Stimulated activated CD8-positive, alpha-beta memory T cell treated with anti-CD3 and anti-CD28 coated beads, Interleukin-4, amount 100 ng/mL, for 48 hours (primary cell): ENCODE data around the gene SLC35A4.
A peak's percentile ranks its signal among the peaks of the same experiment; 100 is the strongest.
"Not testable (repeated sequence)": the region's sequence is repeated elsewhere in the genome, so short reads cannot be mapped to it uniquely, and the experiment has no call there.

ENCODE experiments used
- DNase-seq: peaks from one replicate; pipeline ENCODE4 v3.0.0-alpha.2; 2020

The SLC35A4 gene

DNA sequence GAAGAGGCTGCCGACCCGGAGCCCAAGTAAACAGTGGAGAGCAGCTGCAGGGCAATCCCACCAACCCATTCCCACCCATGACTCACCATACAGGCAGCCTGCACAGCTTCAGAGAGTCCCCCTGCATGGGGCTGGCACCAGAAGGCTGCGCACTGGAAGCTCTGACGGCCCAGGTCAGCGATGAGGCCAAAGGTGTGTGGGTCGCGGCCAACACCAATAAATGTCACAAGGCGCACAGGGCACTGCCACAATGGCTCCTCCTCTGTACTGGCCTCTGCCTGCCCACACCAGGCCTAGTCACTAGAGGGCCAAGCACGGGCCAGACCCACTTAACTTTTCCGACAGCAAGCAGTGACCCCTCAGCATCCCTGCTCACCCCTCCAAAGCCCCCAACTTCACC is 4.4 kb upstream of the SLC35A4 start:
- no peak for DNase-seq

- DNase-seq, result no peak
Measured at GRCh38 chr5:140561753-140562523, 2.7 kb upstream of the SLC35A4 start.

DNA sequence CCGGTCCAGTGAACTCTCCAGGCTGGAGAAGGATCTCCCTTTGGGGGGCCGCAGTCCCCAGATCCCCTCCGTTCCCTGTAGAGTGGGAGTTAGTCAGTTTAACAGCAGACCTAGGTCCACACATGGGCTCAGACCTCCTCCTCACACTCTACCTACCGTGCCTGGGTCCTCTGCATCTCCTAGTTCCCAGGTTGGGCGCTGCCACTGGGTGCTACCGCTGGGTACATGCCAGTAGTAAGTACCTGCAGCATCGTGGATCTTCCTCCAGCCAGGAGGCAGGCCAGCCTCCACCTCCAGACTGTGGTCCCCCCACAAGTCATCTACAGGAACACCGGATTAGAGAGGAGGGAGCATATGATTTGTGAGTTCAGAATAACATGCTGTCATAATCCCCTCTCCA is 1.0 kb upstream of the SLC35A4 start:
- no peak for DNase-seq

- no peak for DNase-seq
Measured at GRCh38 chr5:140565024-140565779, 574 bp downstream of the SLC35A4 start.

DNA sequence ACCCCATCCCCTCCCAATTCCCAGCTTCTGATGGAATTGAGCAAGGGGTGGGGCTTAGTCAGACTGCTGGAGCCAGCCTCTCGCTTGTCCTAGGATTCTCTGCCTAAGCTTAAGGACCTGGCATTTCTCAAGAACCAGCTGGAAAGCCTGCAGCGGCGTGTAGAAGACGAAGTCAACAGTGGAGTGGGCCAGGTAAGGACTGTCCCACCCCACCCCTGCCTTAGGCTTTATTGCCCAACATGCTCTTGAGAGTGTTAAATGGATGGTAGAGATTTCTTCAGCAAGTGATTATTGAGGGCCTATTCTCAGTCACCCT is 1.1 kb downstream of the SLC35A4 start:
- no peak for DNase-seq

DNA sequence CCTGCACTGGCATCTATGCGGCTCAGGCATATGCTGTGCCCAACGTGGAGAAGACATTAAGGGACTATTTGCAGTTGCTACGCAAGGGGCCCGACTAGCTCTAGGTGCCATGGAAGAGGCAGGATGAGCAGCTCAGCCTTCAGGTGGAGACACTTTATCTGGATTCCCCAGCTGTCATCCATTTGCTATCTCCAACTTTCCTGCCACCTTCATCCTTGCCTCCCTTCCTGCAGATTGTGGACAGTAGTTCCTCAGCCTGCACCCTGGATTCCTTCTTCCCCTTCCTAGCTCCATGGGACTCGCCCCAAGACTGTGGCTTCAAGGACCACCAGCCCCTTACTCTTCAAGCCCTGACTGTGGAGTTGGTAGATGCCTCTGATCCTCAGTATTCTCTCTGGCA is 2.0 kb downstream of the SLC35A4 start:
- no peak for DNase-seq

- DNase-seq, result no peak
Measured at GRCh38 chr5:140567136-140567818, 2.6 kb downstream of the SLC35A4 start.

- DNase-seq, result no peak
Measured at GRCh38 chr5:140567871-140568270, 3.2 kb downstream of the SLC35A4 start.

- peak; percentile 23 for DNase-seq
Measured at GRCh38 chr5:140568443-140569063, 3.9 kb downstream of the SLC35A4 start.

- peak; percentile 20 for DNase-seq
Measured at GRCh38 chr5:140569197-140569596, 4.6 kb downstream of the SLC35A4 start.

DNA sequence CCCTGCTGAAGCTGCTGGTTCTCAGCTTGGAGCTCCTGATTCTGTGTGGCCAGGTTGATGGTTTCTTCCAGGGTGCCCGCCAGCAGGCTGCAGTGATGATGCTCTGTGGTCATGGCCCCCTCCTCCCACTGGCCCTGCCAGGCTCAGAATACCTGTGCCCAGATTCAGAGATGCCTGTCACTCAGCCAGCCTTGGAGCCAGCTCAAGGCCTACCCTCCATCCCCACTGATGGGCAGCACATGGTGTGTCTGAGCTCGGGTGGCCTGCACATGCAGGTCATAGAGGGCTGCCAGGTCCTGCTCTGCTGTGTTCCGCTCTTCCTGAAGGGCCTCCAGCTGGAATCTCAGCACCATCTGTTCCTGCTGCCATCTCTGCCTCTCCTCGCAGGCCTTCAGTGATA is 5.4 kb downstream of the SLC35A4 start:
- peak; percentile 18 for DNase-seq

GRCh38 chr5:140570488-140570887 is 5.9 kb downstream of the SLC35A4 start:
- peak; percentile 18 for DNase-seq

GRCh38 chr5:140571105-140571504 is 6.5 kb downstream of the SLC35A4 start:
- peak; percentile 15 for DNase-seq

DNA sequence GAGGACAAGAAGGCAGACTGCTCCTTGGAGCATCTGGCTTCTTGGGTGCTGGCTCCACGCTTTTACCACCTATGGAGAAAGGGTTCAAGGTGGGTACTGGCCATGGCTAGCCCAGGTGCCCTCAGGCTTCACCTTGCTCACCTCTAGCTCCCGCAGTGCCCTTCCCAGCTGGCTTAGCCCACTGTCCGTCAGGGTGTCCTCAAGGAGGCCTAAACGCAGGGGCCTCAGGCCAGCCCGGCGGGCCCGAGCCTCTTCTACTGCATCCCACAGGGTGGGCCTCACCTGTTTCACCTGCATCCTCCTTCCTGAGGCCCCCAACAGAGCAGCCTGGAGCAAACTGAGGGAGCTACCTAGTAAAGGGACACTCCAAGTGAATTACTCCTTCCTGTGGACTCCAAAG is 9.1 kb downstream of the SLC35A4 start:
- DNase-seq, result peak; percentile 18

- peak; percentile 14 for DNase-seq
Measured at GRCh38 chr5:140574165-140574564, 9.5 kb downstream of the SLC35A4 start.

DNA sequence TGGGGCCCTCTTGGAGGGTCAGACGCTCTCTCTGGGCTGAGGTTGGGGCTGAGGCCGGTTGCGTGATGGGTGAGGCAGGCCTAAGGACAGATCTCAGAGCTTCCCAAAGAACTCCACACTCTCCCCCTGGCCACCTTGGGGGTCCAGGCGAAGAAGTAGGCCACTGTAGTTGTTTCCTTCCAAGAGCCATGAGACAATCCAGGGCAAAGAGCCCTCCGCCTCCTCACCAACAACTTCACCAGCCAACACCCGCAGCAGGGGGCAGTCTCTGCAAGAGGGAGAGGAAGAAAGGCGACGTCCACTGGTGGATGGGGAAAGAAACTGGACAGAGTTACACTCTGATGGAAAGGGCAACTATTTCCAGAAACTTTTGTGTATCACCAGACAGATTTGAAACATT is 10.7 kb downstream of the SLC35A4 start:
- peak; percentile 35 for DNase-seq

DNA sequence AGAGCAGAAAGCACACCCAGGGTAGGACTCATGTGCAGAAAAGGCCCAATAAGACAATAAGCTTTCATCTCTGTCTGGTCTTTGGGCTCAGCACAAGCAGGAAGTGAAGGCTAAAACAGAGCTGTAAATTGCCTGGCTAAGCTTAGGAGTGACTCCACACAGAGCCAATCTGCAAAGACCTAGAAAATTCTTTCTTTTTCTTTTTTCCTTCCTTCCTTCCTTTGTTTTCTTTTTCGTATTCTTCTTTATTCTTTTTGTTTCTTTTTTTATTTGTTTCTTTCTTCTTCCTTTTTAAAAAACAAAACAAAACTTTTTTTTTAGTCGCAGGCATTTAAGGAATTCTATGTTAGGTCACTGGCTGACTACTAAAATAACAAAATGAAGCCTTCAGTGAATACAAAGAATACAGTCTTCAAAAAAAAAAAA is 12.2 kb downstream of the SLC35A4 start:
- peak; percentile 12 for DNase-seq

GRCh38 chr5:140579188-140579747 is 14.6 kb downstream of the SLC35A4 start:
- DNase-seq, result not testable (repeated sequence)

GRCh38 chr5:140587495-140587894 is 22.9 kb downstream of the SLC35A4 start:
- DNase-seq, result no peak

- no peak for DNase-seq
Measured at GRCh38 chr5:140588311-140589070, 23.9 kb downstream of the SLC35A4 start.

- no peak for DNase-seq
Measured at GRCh38 chr5:140590861-140591260, 26.2 kb downstream of the SLC35A4 start.

GRCh38 chr5:140591747-140592372 is 27.2 kb downstream of the SLC35A4 start:
- DNase-seq, result no peak
